Motor neuron (in vitro differentiated cells): ENCODE results near the gene PDE4B. TPM values are rescaled to one million over a fixed set of nuclear protein-coding genes. Genes with fewer than 3 reads are reported as not detected.

Experiments used
- ATAC-seq, 8 experiments: fragments of 200-7000 bp; cut with Tn5 transposase; replicated peaks in 6 of 8; 2 replicates each; pipeline ENCODE4 v1.8.0; 2021; ENCODE audit warnings: mild to moderate bottlenecking in 8 of 8, moderate library complexity in 8 of 8
- H3K27ac ChIP-seq, 2 donors: fragments of 250-450 bp; sonication (Bioruptor Pico); 2 replicates each; pipeline ENCODE4 v1.9.0; 2021; ENCODE audit warnings: antibody characterized with exemption in 2 of 2, mild to moderate bottlenecking in 2 of 2, moderate library complexity in 1 of 2
- H3K4me1 ChIP-seq, 2 donors: fragments of 250-450 bp; sonication (Bioruptor Pico); replicated peaks in 1 of 2; 2 replicates each; pipeline ENCODE4 v1.6.1; 2021; ENCODE audit warnings: antibody characterized with exemption in 2 of 2, mild to moderate bottlenecking in 2 of 2, moderate library complexity in 1 of 2
- H3K4me3 ChIP-seq, 5 donors: fragments of 250-450 bp; sonication (Bioruptor Pico); 2 replicates each; pipeline ENCODE4 v1.9.0; 2021; ENCODE audit warnings: antibody characterized with exemption in 5 of 5, mild to moderate bottlenecking in 5 of 5, moderate library complexity in 4 of 5
- WGBS, 10 experiments: fragments of 450-650 bp; shearing (Covaris generic); methylation state at CpG; one replicate each; pipeline ENCODE4 v1.0.0; 2022; 5-methylcytosine and 5-hydroxymethylcytosine counted together
- in situ Hi-C, 9 experiments: fragments of 400-800 bp; cut with MboI; loops; one replicate each; pipeline ENCODE4 v1.15.0; 2021; ENCODE audit warnings: low sequenced_read_pairs in 9 of 9, low pct_unique_long_range_greater_than_20kb in 2 of 9; ENCODE audit not compliant: unreplicated experiment in 9 of 9
- total RNA-seq, 8 experiments: library from RNA; unstranded; fragments of 300-600 nt; gene quantifications; 2 replicates each; pipeline versions ENCODE4 v1.2.3 to v1.2.4, GENCODE V29; 2022

Gene PDE4B
- total RNA-seq, 8 experiments from 2014 or later, result 13.9 to 63.1 (median 43.3) TPM

DNA sequence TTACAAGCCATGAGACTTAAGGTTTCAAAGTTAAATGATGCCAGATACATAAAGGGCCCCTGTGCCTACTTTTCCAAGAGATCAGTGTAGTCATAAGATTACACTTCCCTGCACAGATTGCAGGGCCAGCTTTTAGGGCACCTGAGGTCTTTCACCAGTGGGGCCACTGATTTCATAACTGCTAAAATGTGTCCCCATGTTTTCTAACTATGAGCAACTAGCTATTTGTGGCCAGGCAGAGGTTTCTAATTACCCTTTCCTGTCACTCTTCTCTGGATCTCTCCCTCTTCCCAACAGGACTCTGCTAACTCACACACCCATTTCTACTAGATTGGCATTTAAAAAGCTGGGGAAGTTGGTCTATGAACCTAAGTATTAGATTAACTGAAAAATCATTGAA lies 534.2 kb downstream of the PDE4B start:
- ATAC-seq, result no peak
- in situ Hi-C loops, result no loop called here
- Histone ChIP-seq H3K27ac (no peak overlapping the region), H3K4me1 (peaks cover 3 to 5% of the 10 kb centered on the region in 2 donors), H3K4me3 (no peak overlapping the region)

DNA sequence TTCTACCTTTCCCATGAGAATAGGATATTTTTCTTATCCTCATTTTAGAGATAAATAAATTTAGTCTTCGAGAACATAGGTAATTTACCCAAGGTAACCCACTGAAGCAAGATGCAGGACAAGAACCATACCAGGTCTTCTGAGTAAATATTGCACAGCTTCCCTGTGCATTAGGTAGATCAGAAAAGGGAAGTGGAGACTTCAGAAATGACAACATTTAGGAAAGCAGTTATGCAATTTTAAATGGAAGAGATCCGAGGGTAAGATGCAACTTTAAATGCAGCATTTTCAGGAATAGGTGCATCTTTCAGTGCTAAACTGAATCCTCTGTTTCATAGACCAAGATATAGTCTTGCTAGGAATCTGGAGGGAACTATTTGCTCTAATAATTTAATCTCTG lies 534.9 kb downstream of the PDE4B start:
- WGBS, 10 experiments, result 73 to 95% (median 86%) methylated on average over 1 to 2 of the region's 2 CpGs
- in situ Hi-C loops, result no loop called here
- H3K27ac ChIP-seq, result no peak overlapping the region

DNA sequence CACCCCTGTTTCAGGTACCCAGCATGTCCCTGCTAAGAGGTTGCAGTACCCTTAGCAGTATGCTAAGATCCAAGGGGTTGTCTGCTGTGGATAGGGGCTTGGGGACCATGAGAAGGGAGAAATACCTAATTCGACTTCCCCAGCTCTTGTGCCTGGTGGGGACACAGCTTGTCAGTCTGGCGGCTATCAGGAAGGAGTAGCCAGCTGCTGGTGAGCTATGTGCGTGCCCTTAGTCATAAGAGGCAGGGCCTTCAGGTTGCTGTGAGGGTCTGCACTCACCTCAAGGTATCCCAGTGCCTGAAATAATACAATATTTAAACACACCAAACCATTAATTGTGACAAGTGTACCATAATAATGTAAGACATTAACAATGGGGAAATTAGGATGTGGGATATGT lies 536.2 kb downstream of the PDE4B start:
- no peak for ATAC-seq

More for the DNA sequence above, 534.9 kb downstream of the PDE4B start:
- H3K4me1 ChIP-seq, result peaks cover 9 to 12% of the 10 kb centered on the region in 2 donors
- no peak for ATAC-seq
- H3K4me3 ChIP-seq, result no peak overlapping the region

DNA sequence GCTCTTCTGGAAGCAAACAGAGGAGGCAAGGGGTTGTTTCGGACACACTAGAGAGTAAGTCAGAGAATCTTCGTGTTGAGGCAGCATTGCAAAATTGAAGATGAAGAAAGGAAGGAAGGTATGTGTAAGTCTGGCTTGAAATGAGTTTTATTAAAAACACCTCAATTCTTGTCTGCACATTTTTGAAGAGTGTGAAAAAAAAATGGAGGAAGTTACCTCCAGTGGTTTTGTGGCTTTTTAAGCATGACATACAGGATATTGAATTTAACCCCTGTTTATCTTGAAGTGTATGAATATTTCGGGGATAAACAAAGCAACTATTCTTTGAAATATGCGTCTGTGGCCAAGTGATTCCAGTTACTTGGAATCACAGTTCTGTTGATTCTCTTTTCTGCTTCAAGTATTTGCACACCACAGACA lies 538.0 kb downstream of the PDE4B start:
- ATAC-seq, result no peak
- in situ Hi-C loops, result no loop called here
- 44 to 95% (median 83%) methylated on average over 2 to 4 of the region's 4 CpGs for WGBS, 10 experiments
- H3K27ac ChIP-seq, result no peak overlapping the region
- H3K4me3 ChIP-seq, result no peak overlapping the region
- H3K4me1 ChIP-seq, result peaks cover 16 to 17% of the 10 kb centered on the region in 2 donors

More for the DNA sequence above, 536.2 kb downstream of the PDE4B start:
- Histone ChIP-seq H3K4me1 (peaks cover 10 to 15% of the 10 kb centered on the region in 2 donors), H3K27ac (no peak overlapping the region), H3K4me3 (no peak overlapping the region)
- WGBS, 10 experiments, result 80 to 100% (median 97%) methylated on average over 1 to 3 of the region's 3 CpGs; no CpG with 5 or more reads in 2 of the 10 experiments
- in situ Hi-C loops, result no loop called here

DNA sequence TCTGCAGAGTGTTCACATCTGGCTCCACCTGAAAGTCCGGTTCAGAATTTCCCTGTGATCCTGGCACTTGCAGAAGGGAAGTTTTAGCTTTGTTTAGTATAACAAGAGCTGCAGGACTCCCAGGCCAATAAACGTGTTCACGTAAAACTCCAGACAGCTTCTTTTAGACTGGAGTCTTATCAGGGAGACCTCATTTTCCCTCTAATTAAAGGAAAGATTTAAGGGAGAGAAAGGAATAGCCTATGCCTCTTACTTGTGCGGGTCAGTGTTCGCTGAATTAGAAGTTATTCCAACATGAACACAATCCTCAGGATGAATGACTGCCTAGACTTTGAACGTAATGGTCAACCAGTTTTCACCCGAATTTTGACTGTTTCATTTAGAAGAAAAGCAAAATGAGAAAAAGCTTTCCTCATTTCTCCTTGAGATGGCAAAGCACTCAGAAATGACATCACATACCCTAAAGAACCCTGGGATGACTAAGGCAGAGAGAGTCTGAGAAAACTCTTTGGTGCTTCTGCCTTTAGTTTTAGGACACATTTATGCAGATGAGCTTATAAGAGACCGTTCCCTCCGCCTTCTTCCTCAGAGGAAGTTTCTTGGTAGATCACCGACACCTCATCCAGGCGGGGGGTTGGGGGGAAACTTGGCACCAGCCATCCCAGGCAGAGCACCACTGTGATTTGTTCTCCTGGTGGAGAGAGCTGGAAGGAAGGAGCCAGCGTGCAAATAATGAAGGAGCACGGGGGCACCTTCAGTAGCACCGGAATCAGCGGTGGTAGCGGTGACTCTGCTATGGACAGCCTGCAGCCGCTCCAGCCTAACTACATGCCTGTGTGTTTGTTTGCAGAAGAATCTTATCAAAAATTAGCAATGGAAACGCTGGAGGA lies 539.2 kb downstream of the PDE4B start:
- peak; percentile 85 to 95 (median 88) for ATAC-seq
- WGBS, 10 experiments, result 3 to 35% (median 16%) methylated on average over 2 to 17 of the region's 18 CpGs; no CpG with 5 or more reads in 1 of the 10 experiments
- in situ Hi-C loops, result no loop called here

DNA sequence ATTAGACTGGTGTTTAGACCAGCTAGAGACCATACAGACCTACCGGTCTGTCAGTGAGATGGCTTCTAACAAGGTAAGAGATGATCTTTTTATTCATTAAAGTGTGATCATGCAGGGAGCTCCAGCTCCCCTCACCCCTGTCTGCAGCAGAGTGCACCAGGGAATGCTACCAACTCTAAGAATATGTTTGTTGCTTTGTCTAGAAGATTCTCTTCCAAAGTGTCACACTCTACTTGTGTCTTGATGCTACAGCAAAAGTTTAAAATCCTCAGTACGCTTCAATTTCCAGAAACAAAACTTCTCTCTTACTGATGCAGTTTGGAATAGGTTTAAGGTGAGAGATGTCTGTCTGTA lies 539.8 kb downstream of the PDE4B start:
- H3K4me3 ChIP-seq, result peak overlapping the region in 4 of 5 donors; percentile 1 to 25 (median 8)
- H3K4me1 ChIP-seq, result peaks cover 22 to 24% of the 10 kb centered on the region in 2 donors
- 8 to 60% (median 31%) methylated on average over 1 to 2 of the region's 2 CpGs; no CpG with 5 or more reads in 2 of the 10 experiments for WGBS, 10 experiments
- in situ Hi-C loops, result no loop called here
- peak in 5 of 8 experiments; percentile 58 to 73 (median 64) for ATAC-seq
- no peak overlapping the region for H3K27ac ChIP-seq

More for the DNA sequence above, 539.2 kb downstream of the PDE4B start:
- H3K27ac ChIP-seq, result no peak overlapping the region
- H3K4me3 ChIP-seq, result peak overlapping the region in 4 of 5 donors; percentile 1 to 25 (median 8)
- H3K4me1 ChIP-seq, result peaks cover 22 to 24% of the 10 kb centered on the region in 2 donors

DNA sequence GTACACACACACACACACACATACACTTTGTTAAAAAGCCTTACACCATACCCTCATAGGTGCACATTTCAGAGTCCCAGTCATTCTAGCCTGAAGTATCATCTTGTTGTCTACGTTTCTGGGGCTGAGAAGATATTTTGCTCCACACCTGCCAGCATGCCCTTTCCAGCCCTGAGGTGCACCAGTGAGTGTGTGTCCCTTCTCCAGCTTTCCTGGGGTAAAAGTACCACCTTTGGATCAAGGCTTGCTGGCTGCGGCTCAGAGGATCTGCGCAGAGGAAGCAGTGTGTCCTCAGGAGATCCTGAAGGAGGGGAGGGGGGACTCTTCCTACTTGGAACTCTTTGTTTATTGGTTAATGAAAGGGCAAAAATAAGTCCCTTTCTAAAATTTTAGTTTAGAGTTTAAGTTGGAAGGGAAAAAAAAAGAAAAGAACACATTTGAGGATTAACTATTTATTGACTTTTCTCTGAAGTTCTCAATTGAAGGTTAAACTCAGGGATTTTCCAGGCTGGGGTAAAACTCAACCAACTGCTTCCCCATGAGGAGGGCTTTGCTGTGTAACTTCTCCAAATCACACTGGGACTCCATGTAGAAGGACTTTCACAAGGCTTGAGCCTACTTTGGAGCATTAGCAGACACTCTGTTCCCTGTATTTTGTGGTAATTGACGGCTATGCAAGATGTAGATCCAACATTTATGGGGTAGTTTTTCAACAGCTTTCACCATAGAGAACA lies 540.9 kb downstream of the PDE4B start:
- no peak overlapping the region for H3K4me3 ChIP-seq
- H3K27ac ChIP-seq, result no peak overlapping the region
- ATAC-seq, result no peak
- H3K4me1 ChIP-seq, result peaks cover 22 to 24% of the 10 kb centered on the region in 2 donors
- in situ Hi-C loops, result no loop called here
- WGBS, 10 experiments, result 46 to 100% (median 88%) methylated on average over 1 to 4 of the region's 4 CpGs

DNA sequence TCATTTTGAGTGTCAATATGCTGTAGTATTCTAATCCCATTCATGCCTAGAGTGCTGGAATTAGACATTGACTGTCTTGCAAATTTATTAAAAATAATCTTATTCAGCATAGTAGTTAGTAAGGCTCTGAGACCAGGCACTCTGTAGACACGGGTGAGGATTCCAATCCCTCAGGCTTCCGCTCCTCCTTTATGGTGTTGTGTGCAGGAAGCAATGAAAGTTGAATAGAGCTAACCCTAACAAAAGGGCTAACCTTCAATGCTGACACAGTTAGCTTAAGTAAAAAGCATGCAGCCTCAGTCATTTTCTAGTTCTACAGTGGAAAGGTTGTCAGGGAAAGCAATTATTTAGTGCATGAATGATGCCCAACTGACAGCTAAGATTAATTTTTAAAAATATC lies 541.6 kb downstream of the PDE4B start:
- in situ Hi-C loops, result no loop called here
- Histone ChIP-seq H3K4me3 (no peak overlapping the region), H3K4me1 (peaks cover 22 to 24% of the 10 kb centered on the region in 2 donors), H3K27ac (no peak overlapping the region)
- peak in 1 of 8 experiments; percentile 7 for ATAC-seq
- WGBS, 10 experiments, result 0 to 100% (median 56%) methylated on average over 1 to 2 of the region's 2 CpGs; no CpG with 5 or more reads in 1 of the 10 experiments

DNA sequence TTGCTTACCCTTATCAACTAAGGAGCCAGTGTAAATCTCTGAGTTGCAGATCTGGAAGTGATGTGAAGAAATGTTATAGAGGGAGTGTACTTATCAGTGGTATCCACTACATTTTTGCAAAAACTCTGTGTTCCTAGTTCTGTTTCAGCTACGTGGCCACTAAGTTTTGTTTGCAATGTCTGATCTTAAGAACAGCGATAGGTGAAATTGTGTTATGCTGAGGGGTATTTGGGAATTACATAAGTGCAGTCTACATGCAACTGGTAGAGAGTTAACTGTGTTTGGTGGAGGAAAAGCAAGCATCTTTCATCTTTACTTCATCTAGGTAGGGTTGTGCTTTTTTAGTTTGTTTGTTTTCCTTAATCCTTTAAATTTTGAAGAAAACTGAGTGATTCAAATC lies 542.4 kb downstream of the PDE4B start:
- WGBS, 10 experiments, result 79 to 100% (median 94%) methylated on average over 1 to 2 of the region's 2 CpGs; no CpG with 5 or more reads in 3 of the 10 experiments
- no peak overlapping the region for H3K27ac ChIP-seq
- H3K4me3 ChIP-seq, result no peak overlapping the region
- peaks cover 22 to 24% of the 10 kb centered on the region in 2 donors for H3K4me1 ChIP-seq
- no peak for ATAC-seq
- in situ Hi-C loops, result no loop called here

DNA sequence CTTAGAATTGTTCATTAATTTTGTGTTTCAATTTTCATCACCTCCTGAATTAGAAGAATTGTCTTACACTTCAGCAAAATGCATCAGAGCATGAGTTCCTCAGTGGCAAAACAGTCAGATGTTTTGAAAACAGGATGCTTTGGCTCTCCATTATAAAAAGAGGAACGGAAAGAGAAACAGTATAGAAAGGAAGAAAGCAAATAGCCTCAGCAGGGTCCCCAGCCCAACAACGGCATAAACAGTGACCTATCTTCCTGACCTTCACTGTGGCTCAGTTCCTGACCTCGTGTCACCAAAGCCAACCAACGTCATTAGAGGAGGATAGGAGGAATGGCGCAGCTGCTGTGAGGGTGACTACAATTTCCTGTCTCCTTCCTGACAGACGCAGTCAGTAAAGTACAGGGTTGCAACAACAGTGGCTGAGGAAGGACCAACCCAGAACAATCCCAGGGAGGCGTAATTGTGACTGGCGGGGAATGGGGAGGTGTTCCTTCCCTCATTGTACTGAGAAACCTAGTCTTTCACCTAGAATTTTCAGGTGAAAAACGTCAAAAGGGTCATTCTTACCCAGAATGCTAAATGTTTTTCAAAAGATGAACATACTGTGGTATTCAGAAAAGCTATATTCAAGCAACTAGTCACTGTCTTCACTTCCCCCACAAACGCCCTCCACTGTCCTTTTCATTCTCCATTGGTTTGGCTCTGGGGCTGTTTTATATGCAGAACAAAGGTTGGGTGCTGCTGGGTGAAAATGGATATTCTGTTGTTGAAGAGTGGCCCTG lies 543.4 kb downstream of the PDE4B start:
- in situ Hi-C loops, result no loop called here
- peak in 1 of 8 experiments; percentile 32 for ATAC-seq
- H3K4me3 ChIP-seq, result no peak overlapping the region
- 37 to 100% (median 53%) methylated on average over 1 to 9 of the region's 10 CpGs for WGBS, 10 experiments
- peaks cover 22 to 24% of the 10 kb centered on the region in 2 donors for H3K4me1 ChIP-seq
- H3K27ac ChIP-seq, result no peak overlapping the region

DNA sequence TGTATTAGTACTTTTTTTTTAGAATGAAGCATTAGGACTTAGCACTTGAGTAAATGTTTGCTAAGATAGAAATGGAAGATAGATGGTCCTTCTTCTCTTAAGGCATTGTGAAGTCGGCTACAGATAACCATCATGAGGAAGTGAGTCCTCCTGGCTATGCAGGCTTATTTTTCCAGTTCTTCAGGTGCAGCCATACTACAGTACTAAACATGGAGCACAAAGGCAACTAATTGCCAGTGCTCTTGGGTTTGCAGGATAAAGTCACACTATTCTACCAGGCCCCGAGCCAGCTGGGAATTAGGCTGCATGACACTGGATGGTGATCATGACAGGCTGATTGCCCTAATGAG lies 543.9 kb downstream of the PDE4B start:
- WGBS, 10 experiments, result 83 to 100% (median 100%) methylated on average over 1 to 2 of the region's 2 CpGs; no CpG with 5 or more reads in 3 of the 10 experiments
- no peak overlapping the region for H3K27ac ChIP-seq
- peaks cover 20 to 23% of the 10 kb centered on the region in 2 donors for H3K4me1 ChIP-seq
- H3K4me3 ChIP-seq, result no peak overlapping the region
- in situ Hi-C loops, result no loop called here
- ATAC-seq, result no peak

DNA sequence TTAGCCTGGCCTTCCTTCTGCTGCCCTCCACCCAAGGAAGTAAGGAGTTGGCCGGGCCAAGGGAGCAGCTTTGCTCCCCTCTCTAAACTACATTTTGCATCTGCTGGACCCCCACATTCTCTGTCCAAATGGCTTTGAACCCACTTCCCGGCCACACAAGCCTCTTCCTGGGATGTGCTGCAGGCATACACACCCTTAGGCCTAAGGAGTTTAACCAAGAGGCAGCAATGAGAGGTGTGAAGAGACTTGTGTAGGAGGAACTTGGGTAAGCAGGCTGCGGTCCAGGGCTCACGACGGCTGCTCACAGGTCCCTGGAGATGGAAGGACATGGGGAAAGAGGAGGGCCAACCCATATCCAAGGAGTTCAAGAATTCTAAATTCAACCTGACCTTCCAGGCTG lies 544.6 kb downstream of the PDE4B start:
- no peak overlapping the region for H3K27ac ChIP-seq
- ATAC-seq, result no peak
- peaks cover 14 to 17% of the 10 kb centered on the region in 2 donors for H3K4me1 ChIP-seq
- in situ Hi-C loops, result no loop called here
- no peak overlapping the region for H3K4me3 ChIP-seq
- WGBS, 10 experiments, result 78 to 100% (median 95%) methylated on average over 3 to 4 of the region's 5 CpGs; no CpG with 5 or more reads in 6 of the 10 experiments
